ENCODE measurements around the gene HDAC4. TPM values are rescaled to one million over a fixed set of nuclear protein-coding genes. Genes with fewer than 3 reads are reported as not detected.
A peak's percentile ranks its signal among the peaks of the same experiment; 100 is the strongest.

HDAC4 gene
- total and polyA plus RNA-seq, 10 of the 15 experiments (the other 5 are each of a cell fraction or from before 2014, with no cell fraction given) = 0.22 to 15.7 (median 4.8) TPM

DNA sequence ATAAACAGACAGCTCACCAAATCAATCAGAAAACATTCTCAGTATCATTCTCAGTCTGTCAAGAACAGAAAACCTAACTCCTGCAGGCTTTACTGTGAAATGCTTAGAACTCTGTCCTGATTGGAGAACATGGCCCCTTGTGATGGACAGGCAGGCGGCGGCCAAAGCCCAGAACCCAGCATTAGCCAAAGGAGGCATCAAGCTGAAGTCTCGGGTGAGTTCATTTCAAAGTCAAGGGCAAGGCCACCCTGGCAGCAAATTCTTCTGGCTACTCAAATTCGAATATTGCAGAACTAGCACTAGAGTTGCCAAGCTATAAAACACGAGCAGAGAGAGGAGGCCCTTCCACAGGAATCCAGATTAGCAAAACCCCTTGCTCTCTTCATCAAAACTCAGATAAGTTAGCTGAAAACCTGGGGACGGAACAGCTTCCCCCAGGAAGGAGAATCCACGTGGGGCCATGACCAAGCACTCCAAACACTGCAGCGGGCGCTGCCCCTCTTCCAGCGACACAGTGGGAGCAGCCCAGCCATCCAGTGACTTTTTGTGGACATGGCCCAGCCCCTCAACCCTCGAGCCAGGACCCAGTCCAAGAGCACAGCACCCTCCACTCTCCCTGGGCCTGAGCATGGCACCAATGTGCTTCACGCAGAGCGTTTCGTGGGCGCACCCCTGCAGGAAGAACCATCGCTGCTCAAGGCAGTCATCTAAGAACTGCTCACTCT is 98.6 kb downstream of the HDAC4 start:
- Histone ChIP-seq H3K9me3 (replicated peaks; ENCODE audit: control insufficient read depth, insufficient read depth, low read length) (no peaks in the 10 kb centered on the region), H2AFZ (ENCODE audit: control insufficient read depth, low read depth, low read length) (no peak overlapping the region), H3K4me1 (ENCODE audit: control insufficient read depth, insufficient read depth, low read length) (peaks cover 22% of the 10 kb centered on the region), H3K27ac (ENCODE audit: control insufficient read depth, insufficient read depth) (no peak overlapping the region), H3K79me2 (ENCODE audit: control insufficient read depth, insufficient read depth, low read length) (no peaks in the 10 kb centered on the region), H4K20me1 (ENCODE audit: control insufficient read depth, insufficient read depth) (no peaks in the 10 kb centered on the region; the same call in 1 of the 2 replicates), H3K9ac (ENCODE audit: control insufficient read depth, insufficient read depth, low read length) (no peak overlapping the region), H3K36me3 (ENCODE audit: control insufficient read depth in 2 of 2, insufficient read depth in 2 of 2, low read length in 1 of 2) (no peaks in the 10 kb centered on the region), H3K27me3 (replicated peaks in 1 of 2; ENCODE audit: control insufficient read depth in 2 of 2, insufficient read depth in 2 of 2, low read length in 1 of 2) (no peaks in the 10 kb centered on the region), H3K4me3 (no peak overlapping the region), H3K4me2 (ENCODE audit: control insufficient read depth, insufficient read depth) (no peak overlapping the region)
- ATAC-seq (no peak), FAIRE-seq (no peak), DNase-seq (ENCODE audit: low read depth, low spot score) (no peak)
- TF ChIP-seq RFX5 (IDR thresholded peaks at IDR 0.05; ENCODE audit: low read depth, low read length) (no peak), CBX3 (IDR thresholded peaks at IDR 0.05; ENCODE audit: borderline replicate concordance, low read depth) (no peak)
- TF ChIP-seq, protein P1, sequence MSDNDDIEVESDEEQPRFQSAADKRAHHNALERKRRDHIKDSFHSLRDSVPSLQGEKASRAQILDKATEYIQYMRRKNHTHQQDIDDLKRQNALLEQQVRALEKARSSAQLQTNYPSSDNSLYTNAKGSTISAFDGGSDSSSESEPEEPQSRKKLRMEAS (IDR thresholded peaks at IDR 0.05; ENCODE audit: low read depth, low read length) = no peak
- TF ChIP-seq, protein P2, sequence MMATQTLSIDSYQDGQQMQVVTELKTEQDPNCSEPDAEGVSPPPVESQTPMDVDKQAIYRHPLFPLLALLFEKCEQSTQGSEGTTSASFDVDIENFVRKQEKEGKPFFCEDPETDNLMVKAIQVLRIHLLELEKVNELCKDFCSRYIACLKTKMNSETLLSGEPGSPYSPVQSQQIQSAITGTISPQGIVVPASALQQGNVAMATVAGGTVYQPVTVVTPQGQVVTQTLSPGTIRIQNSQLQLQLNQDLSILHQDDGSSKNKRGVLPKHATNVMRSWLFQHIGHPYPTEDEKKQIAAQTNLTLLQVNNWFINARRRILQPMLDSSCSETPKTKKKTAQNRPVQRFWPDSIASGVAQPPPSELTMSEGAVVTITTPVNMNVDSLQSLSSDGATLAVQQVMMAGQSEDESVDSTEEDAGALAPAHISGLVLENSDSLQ (IDR thresholded peaks at IDR 0.05) = peak; percentile 64; the same call in 1 of the 2 replicates
- CTCF ChIA-PET = no interaction called here
- SMC1A ChIA-PET (ENCODE audit: uncharacterized antibody, unreplicated experiment) = interaction anchor here (1.3 to 2.6 kb wide), 4 partner anchors 8 to 79 kb away, joined by 3 to 14 read pairs (median 8); no protein-coding TSS in a partner anchor
- POLR2A ChIA-PET = no interaction called here
- 89% methylated on average over 16 of the region's 16 CpGs for WGBS (ENCODE audit: insufficient coverage, insufficient replicate concordance, low lambda C conversion rate, missing lambda C conversion rate)
- intact Hi-C loops (cut with micrococcal nuclease; ENCODE audit: unreplicated experiment) (no loop called here), in situ Hi-C loops (cut with MboI) (no loop called here)
- RAD21 ChIA-PET (ENCODE audit: unreplicated experiment) = interaction anchor here (1.5 to 1.8 kb wide), 3 partner anchors 11 to 35 kb away, joined by 3 to 4 read pairs (median 4); no protein-coding TSS in a partner anchor
- no TSS peak for BruUV-seq (replicated peaks)

Data from GM12878 (cell line).